HG02885 (cell line): ENCODE data around the gene HOXD4.

Source experiments
- ATAC-seq: cut with Tn5 transposase; IDR thresholded peaks from one replicate; pipeline ENCODE4 v1.9.1; 2021; ENCODE audit warnings: mild to moderate bottlenecking; ENCODE audit not compliant: unreplicated experiment, poor library complexity

The HOXD4 gene

GRCh38 chr2:176124947-176125771 is 26.2 kb upstream of the HOXD4 start:
- no peak for ATAC-seq

DNA sequence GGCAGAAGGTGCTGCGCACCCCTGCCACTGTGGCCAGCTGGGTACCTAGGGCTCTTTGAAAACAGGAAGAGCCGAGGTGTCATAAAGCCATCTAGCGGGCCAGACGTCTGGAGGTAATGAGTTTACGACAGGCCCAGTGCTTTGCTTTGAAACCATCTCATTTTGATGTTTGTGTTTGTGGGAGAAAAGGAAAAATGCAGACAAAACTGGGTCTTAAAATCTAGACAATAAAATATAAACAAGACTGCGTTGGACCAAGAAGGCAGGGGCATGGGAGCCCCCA is 25.6 kb upstream of the HOXD4 start:
- no peak for ATAC-seq

GRCh38 chr2:176126929-176127773 is 24.2 kb upstream of the HOXD4 start:
- ATAC-seq, result no peak

DNA sequence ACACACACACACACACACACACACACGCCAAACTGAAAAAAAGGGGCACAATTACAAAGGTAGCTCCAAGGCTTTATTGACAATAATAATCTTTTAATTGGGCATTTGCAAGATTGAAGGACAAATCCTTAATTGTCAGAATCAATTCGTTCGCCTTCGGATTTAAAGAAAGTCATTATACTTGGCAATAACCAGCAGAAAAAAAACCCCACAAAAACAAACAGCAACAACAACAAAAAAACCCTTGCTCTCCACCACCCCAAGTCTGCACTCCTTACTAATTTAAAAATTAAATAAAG is 23.6 kb upstream of the HOXD4 start:
- no peak for ATAC-seq

DNA sequence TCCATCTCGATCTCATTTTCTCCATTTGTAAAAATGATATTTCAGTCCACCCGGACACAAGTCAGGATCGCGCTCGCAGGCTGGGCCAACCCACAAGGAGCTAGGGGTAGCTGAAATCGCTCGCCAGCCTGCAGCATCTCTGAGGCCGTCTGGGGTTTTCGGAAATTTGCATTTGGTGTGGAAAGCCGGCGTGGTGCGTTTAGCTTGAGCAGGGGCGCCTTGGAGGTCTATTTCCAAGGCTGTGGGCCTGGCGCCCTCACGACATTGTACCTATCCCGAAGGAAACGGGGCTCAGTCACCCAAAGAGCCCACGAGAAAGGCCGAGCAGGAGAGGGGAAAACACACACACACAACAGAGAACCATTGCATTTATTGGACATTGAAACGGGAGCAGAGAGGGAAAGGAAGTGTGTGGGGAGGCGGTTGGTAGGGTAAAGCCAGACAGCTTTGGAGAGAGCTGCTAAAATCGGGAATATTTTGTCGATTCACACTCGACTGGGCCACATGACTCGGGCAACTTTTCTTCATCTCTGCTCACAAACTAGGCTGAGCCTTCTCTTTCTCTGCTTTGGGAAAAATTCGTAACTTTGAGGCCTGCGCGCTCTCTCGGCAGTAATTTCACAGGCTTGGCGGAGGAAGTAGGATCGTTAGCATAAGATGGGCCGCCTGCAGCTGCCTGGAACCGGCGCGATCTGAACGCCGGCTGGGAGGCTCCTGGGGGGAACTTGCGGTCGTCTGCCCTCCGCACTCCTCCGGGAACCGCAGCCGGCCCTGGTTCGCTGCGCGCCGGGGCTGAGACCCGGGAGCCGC is 23.0 kb upstream of the HOXD4 start:
- ATAC-seq, result no peak

GRCh38 chr2:176128982-176129796 is 22.2 kb upstream of the HOXD4 start, which contains the start of gene HOXD8:
TSS of gene HOXD8 (plus strand) at chr2:176129705. CDS start at chr2:176130367, 662 bp downstream.
- no peak for ATAC-seq

DNA sequence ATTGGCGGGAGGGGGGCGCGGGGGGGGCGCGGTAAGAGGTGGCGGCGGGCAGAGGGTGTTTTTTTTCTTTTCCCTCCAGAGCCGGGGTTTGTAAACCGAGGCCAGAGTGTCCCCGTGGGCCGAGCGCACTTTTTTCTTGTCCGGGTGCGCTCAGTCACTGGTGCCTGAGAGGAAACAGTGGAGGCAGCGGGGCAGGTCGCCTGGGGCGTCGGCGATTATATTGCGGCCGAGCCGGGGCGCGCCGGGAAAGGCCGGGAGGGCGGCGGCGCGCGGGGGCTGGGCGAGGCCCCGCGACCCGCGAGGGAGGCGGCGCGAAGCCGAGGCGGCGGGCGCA is 21.6 kb upstream of the HOXD4 start:
- ATAC-seq, result no peak

DNA sequence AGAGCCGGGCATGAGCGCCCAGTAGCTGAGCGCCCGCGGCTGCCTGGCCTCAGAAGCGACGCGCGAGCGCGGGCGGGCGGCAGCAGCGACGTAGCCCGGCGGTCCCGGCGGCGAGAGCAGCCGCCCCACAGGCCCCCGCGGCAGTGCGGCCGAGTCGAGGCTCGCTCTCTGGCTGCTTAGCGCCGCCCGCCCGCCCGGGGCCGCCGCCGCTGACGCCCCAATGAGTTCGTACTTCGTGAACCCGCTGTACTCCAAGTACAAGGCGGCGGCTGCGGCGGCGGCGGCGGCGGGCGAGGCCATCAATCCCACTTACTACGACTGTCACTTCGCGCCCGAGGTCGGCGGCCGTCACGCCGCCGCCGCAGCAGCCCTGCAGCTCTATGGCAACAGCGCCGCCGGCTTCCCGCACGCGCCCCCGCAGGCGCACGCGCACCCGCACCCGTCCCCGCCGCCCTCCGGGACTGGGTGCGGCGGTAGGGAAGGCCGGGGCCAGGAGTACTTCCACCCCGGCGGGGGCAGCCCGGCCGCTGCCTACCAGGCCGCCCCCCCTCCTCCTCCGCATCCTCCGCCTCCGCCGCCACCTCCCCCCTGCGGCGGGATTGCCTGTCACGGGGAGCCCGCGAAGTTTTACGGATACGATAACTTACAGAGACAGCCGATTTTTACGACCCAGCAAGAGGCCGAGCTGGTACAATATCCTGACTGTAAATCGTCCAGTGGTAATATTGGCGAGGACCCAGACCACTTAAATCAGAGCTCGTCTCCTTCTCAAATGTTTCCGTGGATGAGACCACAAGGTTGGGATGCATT is 21.0 kb upstream of the HOXD4 start:
- no peak for ATAC-seq

- no peak for ATAC-seq
Measured at GRCh38 chr2:176130957-176131847, 20.1 kb upstream of the HOXD4 start.

- ATAC-seq, result no peak
Measured at GRCh38 chr2:176131848-176132158, 19.5 kb upstream of the HOXD4 start.

DNA sequence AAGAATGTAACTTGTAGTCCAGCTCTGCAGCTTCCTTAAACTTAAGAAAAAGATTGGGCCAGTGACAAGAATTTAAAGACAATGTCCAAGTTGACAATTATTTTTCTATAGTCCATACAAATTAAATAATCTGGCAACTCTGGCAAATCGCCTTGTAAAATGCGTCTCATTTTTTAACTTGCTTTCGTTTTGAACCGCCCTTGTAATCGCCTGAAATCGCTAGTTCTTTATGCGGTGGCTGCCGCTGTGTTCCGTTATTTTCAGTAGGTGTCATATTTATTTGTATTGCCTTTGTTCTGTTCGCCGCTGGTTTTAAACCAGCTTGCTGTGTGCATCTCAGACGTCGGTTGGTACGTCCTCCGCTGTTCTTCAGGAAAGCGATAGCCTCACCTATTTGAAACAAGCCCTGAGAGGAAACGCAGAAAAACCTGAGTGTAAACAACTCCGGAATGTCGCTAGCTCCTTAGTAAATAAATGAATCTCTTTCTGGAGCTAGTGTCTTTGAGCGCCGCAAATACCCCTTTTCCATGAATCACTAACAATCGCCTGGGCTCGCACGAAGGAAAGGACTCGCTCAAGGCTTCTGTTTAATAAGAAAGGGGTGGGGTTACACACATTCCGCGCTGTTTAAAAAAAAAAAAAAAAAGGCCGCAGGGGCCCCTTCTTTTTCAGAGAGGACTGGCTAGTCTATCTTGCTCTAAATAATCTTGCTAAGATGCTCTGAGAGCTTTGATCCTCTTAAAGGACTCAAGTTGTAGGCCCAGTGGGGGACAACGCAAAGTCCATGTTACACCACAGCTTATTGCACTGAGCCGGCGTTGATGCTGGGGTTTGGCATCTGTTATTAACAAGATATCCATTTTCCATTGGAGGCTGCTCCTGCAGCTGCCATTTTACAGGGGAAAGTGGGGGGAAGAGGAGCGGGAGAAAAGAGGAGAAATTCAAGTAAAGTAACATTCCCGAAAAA is 18.9 kb upstream of the HOXD4 start:
- no peak for ATAC-seq

DNA sequence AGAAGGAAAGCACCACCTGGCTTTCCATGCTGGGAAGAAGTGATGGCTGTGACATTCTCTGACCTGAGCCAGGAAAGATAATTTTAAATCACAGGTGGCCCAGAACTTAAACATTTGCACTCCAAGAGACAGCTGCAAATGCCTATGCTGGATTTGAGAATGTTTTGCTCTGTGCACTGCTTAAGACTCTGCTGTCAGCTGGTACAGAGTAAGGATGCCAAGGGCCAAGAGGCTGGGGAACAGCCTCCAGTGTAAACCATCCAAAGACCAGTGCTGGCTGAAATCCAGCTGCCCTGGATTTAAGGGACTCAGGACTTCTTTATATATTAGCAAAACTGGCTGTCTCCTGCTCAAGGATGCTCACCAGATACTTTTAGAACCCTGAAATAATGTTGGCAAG is 18.0 kb upstream of the HOXD4 start:
- no peak for ATAC-seq

DNA sequence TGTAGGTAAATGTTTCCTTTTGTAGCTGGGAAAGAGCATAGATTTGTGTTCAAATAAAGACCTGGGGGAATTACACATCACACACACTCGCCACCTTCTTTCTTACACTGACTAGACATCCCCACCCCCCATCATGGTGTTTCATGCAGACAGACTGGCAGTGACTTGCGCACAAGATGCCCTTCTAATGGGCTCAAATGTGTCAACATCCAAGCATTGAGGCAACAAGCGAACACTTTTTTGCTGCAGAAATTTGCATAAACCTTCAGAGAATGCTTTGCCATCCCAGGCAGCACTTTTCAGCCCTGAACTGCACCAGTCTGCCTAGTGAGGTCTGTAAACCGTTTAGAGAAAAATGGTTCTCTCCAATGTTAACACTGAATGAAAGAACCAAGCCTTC is 17.3 kb upstream of the HOXD4 start:
- no peak for ATAC-seq

DNA sequence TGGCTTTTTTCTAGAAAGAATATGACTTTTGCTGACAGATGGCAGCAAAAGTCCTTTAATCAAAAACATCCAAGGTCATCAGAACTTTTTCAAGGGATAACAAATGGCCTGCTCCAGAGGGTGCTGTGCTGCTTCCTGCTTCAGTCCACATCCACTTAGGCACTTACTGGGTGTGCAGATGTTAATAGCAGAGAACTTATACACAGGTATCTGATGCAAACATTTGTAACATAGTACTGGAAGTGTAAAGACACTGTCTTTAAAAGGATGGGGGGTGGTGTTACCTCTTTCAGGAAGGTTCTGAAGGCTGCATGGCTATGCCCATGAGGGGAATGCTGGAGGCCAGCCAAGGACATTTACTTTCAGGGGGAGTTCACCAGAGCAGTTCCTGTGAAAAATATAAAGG is 16.3 kb upstream of the HOXD4 start:
- ATAC-seq, result no peak

DNA sequence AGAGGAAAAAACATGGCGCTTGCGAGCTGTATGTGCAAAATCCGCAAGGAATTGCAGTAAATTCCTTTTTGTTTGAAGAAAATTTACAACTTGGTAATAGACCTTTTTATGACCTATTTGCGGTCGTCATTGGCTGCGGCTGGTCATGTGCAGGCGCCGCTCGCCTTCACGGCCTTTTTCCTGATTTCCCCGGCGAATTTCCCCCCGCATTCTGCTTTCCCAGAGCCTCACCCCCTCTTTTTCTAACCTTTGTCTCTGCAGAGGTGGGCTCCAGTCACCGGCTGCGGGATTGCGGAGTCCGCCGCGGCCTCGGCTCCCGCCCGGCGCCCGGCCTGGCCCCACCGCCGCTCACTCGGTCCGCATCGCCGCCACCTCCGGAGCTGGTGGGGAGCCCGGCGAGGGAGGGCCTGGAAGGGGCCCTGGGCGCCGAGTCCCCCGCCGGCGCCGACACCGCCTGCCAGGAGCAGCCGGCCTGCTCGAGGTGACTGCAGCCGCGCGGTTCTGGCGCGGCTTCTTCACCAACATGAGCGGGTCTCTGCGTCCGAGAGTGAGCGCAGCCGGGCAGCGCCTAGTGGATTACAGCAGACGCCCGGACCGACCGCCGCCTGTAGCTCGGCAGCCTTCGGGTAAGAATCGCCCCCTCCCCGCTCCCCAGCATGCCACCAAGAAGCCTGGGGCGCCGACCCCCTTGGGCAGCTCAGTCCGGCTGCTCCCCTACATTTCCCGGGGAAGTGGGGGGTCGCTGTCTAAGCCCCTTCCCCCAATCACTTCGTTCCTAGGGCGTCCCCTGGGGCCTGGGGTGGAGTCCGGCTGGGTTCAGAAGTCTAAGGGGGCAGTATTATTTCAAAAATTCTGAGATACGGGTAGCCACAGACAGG is 14.7 kb upstream of the HOXD4 start:
- ATAC-seq, result no peak

DNA sequence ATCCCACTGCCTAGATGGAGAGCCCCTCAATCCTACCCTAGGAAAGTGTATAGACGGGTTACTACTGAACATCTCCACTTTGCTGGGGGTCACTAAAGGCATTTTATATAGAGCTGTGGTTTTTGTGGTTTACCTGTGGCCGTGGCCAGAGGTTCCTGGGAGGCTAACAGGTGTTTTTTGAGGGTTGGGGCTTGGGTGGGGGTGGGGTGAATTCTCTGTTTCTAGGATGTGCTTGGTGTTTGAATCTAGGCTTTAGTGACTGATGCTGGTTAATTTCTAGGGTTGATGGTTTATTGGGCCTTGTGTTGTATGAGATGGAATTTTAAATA is 14.1 kb upstream of the HOXD4 start:
- no peak for ATAC-seq

- ATAC-seq, result no peak
Measured at GRCh38 chr2:176137906-176138305, 13.4 kb upstream of the HOXD4 start.
